ENCODE measurements around the gene NCF4. TPM values are rescaled to one million over a fixed set of nuclear protein-coding genes. Genes with fewer than 3 reads are reported as not detected.

The NCF4 gene
- polyA plus RNA-seq, 3 donors = 206 to 249 (median 209) TPM

GRCh38 chr22:36853407-36854099 is 7.3 kb upstream of the NCF4 start:
- H3K36me3 Mint-ChIP-seq = no peaks in the 10 kb centered on the region
- H3K27ac Mint-ChIP-seq = peak overlapping the region; percentile 73 to 91 (median 83)
- Histone ChIP-seq H3K9me3 (replicated peaks in 1 of 2; ENCODE audit: control insufficient read depth in 1 of 2, insufficient read depth in 1 of 2, low read length in 2 of 2) (peaks cover 0 to 3% of the 10 kb centered on the region in 2 donors), H3K36me3 (replicated peaks in 1 of 2; ENCODE audit: control insufficient read depth in 1 of 2, insufficient read depth in 2 of 2, low read length in 2 of 2) (no peaks in the 10 kb centered on the region), H3K9ac (ENCODE audit: insufficient read depth, low read length, poor library complexity, severe bottlenecking) (peak overlapping the region; percentile 50), H3K4me2 (replicated peaks; ENCODE audit: extremely low read depth, low read length, poor library complexity, severe bottlenecking) (peak overlapping the region; percentile 68), H4K20me1 (ENCODE audit: insufficient read depth, low read length) (no peaks in the 10 kb centered on the region), H3K4me3 (replicated peaks in 1 of 3; ENCODE audit: low read depth in 2 of 3, low read length in 3 of 3) (peak overlapping the region; percentile 14 to 69 (median 28)), H3K27me3 (ENCODE audit: control insufficient read depth in 2 of 2, insufficient read depth in 2 of 2, low read length in 2 of 2) (peaks cover 0 to 17% of the 10 kb centered on the region in 2 donors), H2AFZ (ENCODE audit: insufficient read depth, low read depth, low read length, poor library complexity, severe bottlenecking) (peak overlapping the region; percentile 89), H3K4me1 (ENCODE audit: control insufficient read depth in 1 of 2, insufficient read depth in 2 of 2, low read length in 2 of 2) (peaks cover 32 to 40% of the 10 kb centered on the region in 2 donors), H3K79me2 (ENCODE audit: insufficient read depth, low read length) (no peaks in the 10 kb centered on the region), H3K27ac (ENCODE audit: low read depth in 1 of 2, low read length in 2 of 2) (peak overlapping the region; percentile 48 to 71)
- 33% methylated on average over 6 of the region's 16 CpGs for WGBS (ENCODE audit: insufficient coverage)
- peaks cover 33% of the 10 kb centered on the region for H3K4me1 Mint-ChIP-seq
- intact Hi-C loops (cut with micrococcal nuclease) = loop anchor here in 1 of 2 donors (10.0 kb wide), 1 partner anchor 309 kb away; no protein-coding TSS in a partner anchor
- TF ChIP-seq, protein P1, sequence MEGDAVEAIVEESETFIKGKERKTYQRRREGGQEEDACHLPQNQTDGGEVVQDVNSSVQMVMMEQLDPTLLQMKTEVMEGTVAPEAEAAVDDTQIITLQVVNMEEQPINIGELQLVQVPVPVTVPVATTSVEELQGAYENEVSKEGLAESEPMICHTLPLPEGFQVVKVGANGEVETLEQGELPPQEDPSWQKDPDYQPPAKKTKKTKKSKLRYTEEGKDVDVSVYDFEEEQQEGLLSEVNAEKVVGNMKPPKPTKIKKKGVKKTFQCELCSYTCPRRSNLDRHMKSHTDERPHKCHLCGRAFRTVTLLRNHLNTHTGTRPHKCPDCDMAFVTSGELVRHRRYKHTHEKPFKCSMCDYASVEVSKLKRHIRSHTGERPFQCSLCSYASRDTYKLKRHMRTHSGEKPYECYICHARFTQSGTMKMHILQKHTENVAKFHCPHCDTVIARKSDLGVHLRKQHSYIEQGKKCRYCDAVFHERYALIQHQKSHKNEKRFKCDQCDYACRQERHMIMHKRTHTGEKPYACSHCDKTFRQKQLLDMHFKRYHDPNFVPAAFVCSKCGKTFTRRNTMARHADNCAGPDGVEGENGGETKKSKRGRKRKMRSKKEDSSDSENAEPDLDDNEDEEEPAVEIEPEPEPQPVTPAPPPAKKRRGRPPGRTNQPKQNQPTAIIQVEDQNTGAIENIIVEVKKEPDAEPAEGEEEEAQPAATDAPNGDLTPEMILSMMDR (IDR thresholded peaks at IDR 0.05) = peak; percentile 87
- peak; percentile 76 to 85 (median 85) for DNase-seq
- H3K9me3 Mint-ChIP-seq = peaks cover 0 to 10% (median 7%) of the 10 kb centered on the region in 7 donors
- peaks cover 17 to 28% (median 18%) of the 10 kb centered on the region in 3 donors for H3K27me3 Mint-ChIP-seq (ENCODE audit: low read depth in 3 of 3)
- H3K4me3 Mint-ChIP-seq = peak overlapping the region; percentile 76 to 91

GRCh38 chr22:36855478-36855877 is 5.3 kb upstream of the NCF4 start:
- Mint-ChIP-seq H3K4me1 (peaks cover 52% of the 10 kb centered on the region), H3K27me3 (ENCODE audit: low read depth in 3 of 3) (peaks cover 5 to 10% (median 10%) of the 10 kb centered on the region in 3 donors), H3K36me3 (no peaks in the 10 kb centered on the region), H3K27ac (no peak overlapping the region), H3K4me3 (no peak overlapping the region), H3K9me3 (peaks cover 0 to 12% (median 7%) of the 10 kb centered on the region in 7 donors)
- WGBS (ENCODE audit: insufficient coverage) = 100% methylated on average over 3 of the region's 3 CpGs
- intact Hi-C loops (cut with micrococcal nuclease) = loop anchor here (5.0 to 10.0 kb wide), 2 partner anchors 122 to 311 kb away; no protein-coding TSS in a partner anchor
- Histone ChIP-seq H3K27me3 (ENCODE audit: control insufficient read depth in 2 of 2, insufficient read depth in 2 of 2, low read length in 2 of 2) (peaks cover 0 to 9% of the 10 kb centered on the region in 2 donors), H4K20me1 (ENCODE audit: insufficient read depth, low read length) (no peaks in the 10 kb centered on the region), H3K4me1 (ENCODE audit: control insufficient read depth in 1 of 2, insufficient read depth in 2 of 2, low read length in 2 of 2) (peaks cover 52 to 59% of the 10 kb centered on the region in 2 donors), H3K27ac (ENCODE audit: low read depth in 1 of 2, low read length in 2 of 2) (no peak overlapping the region), H3K4me3 (replicated peaks in 1 of 3; ENCODE audit: low read depth in 2 of 3, low read length in 3 of 3) (no peak overlapping the region), H3K9me3 (replicated peaks in 1 of 2; ENCODE audit: control insufficient read depth in 1 of 2, insufficient read depth in 1 of 2, low read length in 2 of 2) (peaks cover 0 to 3% of the 10 kb centered on the region in 2 donors), H3K36me3 (replicated peaks in 1 of 2; ENCODE audit: control insufficient read depth in 1 of 2, insufficient read depth in 2 of 2, low read length in 2 of 2) (no peaks in the 10 kb centered on the region), H3K4me2 (replicated peaks; ENCODE audit: extremely low read depth, low read length, poor library complexity, severe bottlenecking) (no peak overlapping the region), H3K9ac (ENCODE audit: insufficient read depth, low read length, poor library complexity, severe bottlenecking) (no peak overlapping the region), H3K79me2 (ENCODE audit: insufficient read depth, low read length) (no peaks in the 10 kb centered on the region), H2AFZ (ENCODE audit: insufficient read depth, low read depth, low read length, poor library complexity, severe bottlenecking) (no peak overlapping the region)
- TF ChIP-seq, protein P1 (IDR thresholded peaks at IDR 0.05) = no peak
- DNase-seq = no peak

All from CD14-positive monocyte (primary cell).